ENCODE measurements around the gene ITPR3.

ITPR3 gene

GRCh38 chr6:33693186-33694105 is 72.3 kb downstream of the ITPR3 start:
- H4K8ac ChIP-seq (ENCODE audit: low read depth, low read length): no peak overlapping the region
- no peak overlapping the region for H4K91ac ChIP-seq (ENCODE audit: low read depth, low read length)
- no peaks in the 10 kb centered on the region for H3K79me2 ChIP-seq (ENCODE audit: control insufficient read depth, insufficient read depth, low read length, poor library complexity)
- no CpG with 5 or more reads among the region's 28 CpGs for WGBS (ENCODE audit: extremely low coverage, insufficient coverage, insufficient read length)
- H2BK5ac ChIP-seq (ENCODE audit: low read depth, low read length, poor library complexity): no peak overlapping the region
- no peak for DNase-seq
- H3K79me1 ChIP-seq (ENCODE audit: low read length): no peaks in the 10 kb centered on the region
- H3K9ac ChIP-seq (ENCODE audit: low read length): no peak overlapping the region
- no peak overlapping the region for H2AFZ ChIP-seq (ENCODE audit: insufficient read depth, low read length, poor library complexity)
- no peak overlapping the region for H2AK5ac ChIP-seq (ENCODE audit: low read length)
- H4K12ac ChIP-seq (ENCODE audit: low read depth, low read length): no peak overlapping the region
- H3K36me3 ChIP-seq (ENCODE audit: control insufficient read depth in 1 of 2, insufficient read depth in 2 of 2, low read length in 2 of 2): peaks cover 47 to 48% of the 10 kb centered on the region in 2 experiments
- no peak overlapping the region for H3K18ac ChIP-seq (ENCODE audit: low read length)
- no peak overlapping the region for H2BK12ac ChIP-seq (ENCODE audit: low read length)
- no peak overlapping the region for H3K4me3 ChIP-seq (ENCODE audit: low read depth, low read length)
- no peak overlapping the region for H3K23ac ChIP-seq (ENCODE audit: low read length)
- no peak overlapping the region for H3K4me2 ChIP-seq (ENCODE audit: low read length)
- no peak overlapping the region for H3K27ac ChIP-seq (ENCODE audit: low read depth, low read length)
- no peaks in the 10 kb centered on the region for H3K27me3 ChIP-seq (ENCODE audit: insufficient read depth, low read length)
- H3K14ac ChIP-seq (ENCODE audit: low read length): no peak overlapping the region
- H3K4ac ChIP-seq (ENCODE audit: low read depth, low read length): no peak overlapping the region
- peaks cover 5 to 11% of the 10 kb centered on the region in 2 experiments for H3K4me1 ChIP-seq (ENCODE audit: control insufficient read depth in 1 of 2, insufficient read depth in 2 of 2, low read length in 2 of 2)
- peaks cover 4% of the 10 kb centered on the region for H3K9me3 ChIP-seq (ENCODE audit: insufficient read depth, low read depth, low read length)
- H2BK120ac ChIP-seq (ENCODE audit: insufficient read depth, low read length, poor library complexity): no peak overlapping the region

GRCh38 chr6:33694401-33694931 is 73.3 kb downstream of the ITPR3 start:
- Histone ChIP-seq H3K9ac (ENCODE audit: low read length) (no peak overlapping the region), H3K4me2 (ENCODE audit: low read length) (no peak overlapping the region), H3K4ac (ENCODE audit: low read depth, low read length) (no peak overlapping the region), H4K12ac (ENCODE audit: low read depth, low read length) (no peak overlapping the region), H3K14ac (ENCODE audit: low read length) (no peak overlapping the region), H3K23ac (ENCODE audit: low read length) (no peak overlapping the region), H3K4me3 (ENCODE audit: low read depth, low read length) (no peak overlapping the region), H3K9me3 (ENCODE audit: insufficient read depth, low read depth, low read length) (peaks cover 4% of the 10 kb centered on the region), H2BK12ac (ENCODE audit: low read length) (no peak overlapping the region), H2BK5ac (ENCODE audit: low read depth, low read length, poor library complexity) (no peak overlapping the region), H3K4me1 (ENCODE audit: control insufficient read depth in 1 of 2, insufficient read depth in 2 of 2, low read length in 2 of 2) (peaks cover 5 to 11% of the 10 kb centered on the region in 2 experiments), H3K18ac (ENCODE audit: low read length) (no peak overlapping the region), H2AK5ac (ENCODE audit: low read length) (no peak overlapping the region), H3K79me1 (ENCODE audit: low read length) (no peaks in the 10 kb centered on the region), H3K36me3 (ENCODE audit: control insufficient read depth in 1 of 2, insufficient read depth in 2 of 2, low read length in 2 of 2) (peaks cover 47 to 49% of the 10 kb centered on the region in 2 experiments), H3K27ac (ENCODE audit: low read depth, low read length) (no peak overlapping the region), H3K79me2 (ENCODE audit: control insufficient read depth, insufficient read depth, low read length, poor library complexity) (no peaks in the 10 kb centered on the region), H2AFZ (ENCODE audit: insufficient read depth, low read length, poor library complexity) (no peak overlapping the region), H4K91ac (ENCODE audit: low read depth, low read length) (no peak overlapping the region), H2BK120ac (ENCODE audit: insufficient read depth, low read length, poor library complexity) (no peak overlapping the region), H3K27me3 (ENCODE audit: insufficient read depth, low read length) (no peaks in the 10 kb centered on the region), H4K8ac (ENCODE audit: low read depth, low read length) (no peak overlapping the region)
- DNase-seq: no peak
- WGBS (ENCODE audit: extremely low coverage, insufficient coverage, insufficient read length): no CpG with 5 or more reads among the region's 19 CpGs

GRCh38 chr6:33694977-33695376 is 73.9 kb downstream of the ITPR3 start:
- Histone ChIP-seq H3K9me3 (ENCODE audit: insufficient read depth, low read depth, low read length) (peaks cover 4% of the 10 kb centered on the region), H3K27ac (ENCODE audit: low read depth, low read length) (no peak overlapping the region), H4K8ac (ENCODE audit: low read depth, low read length) (no peak overlapping the region), H3K4me1 (ENCODE audit: control insufficient read depth in 1 of 2, insufficient read depth in 2 of 2, low read length in 2 of 2) (peaks cover 5 to 11% of the 10 kb centered on the region in 2 experiments), H3K9ac (ENCODE audit: low read length) (no peak overlapping the region), H3K79me1 (ENCODE audit: low read length) (no peaks in the 10 kb centered on the region), H3K79me2 (ENCODE audit: control insufficient read depth, insufficient read depth, low read length, poor library complexity) (no peaks in the 10 kb centered on the region), H3K18ac (ENCODE audit: low read length) (no peak overlapping the region), H2BK5ac (ENCODE audit: low read depth, low read length, poor library complexity) (no peak overlapping the region), H3K4ac (ENCODE audit: low read depth, low read length) (no peak overlapping the region), H3K4me2 (ENCODE audit: low read length) (no peak overlapping the region), H3K4me3 (ENCODE audit: low read depth, low read length) (no peak overlapping the region), H2BK120ac (ENCODE audit: insufficient read depth, low read length, poor library complexity) (no peak overlapping the region), H2AK5ac (ENCODE audit: low read length) (no peak overlapping the region), H3K36me3 (ENCODE audit: control insufficient read depth in 1 of 2, insufficient read depth in 2 of 2, low read length in 2 of 2) (peaks cover 45 to 47% of the 10 kb centered on the region in 2 experiments), H3K14ac (ENCODE audit: low read length) (no peak overlapping the region), H3K27me3 (ENCODE audit: insufficient read depth, low read length) (no peaks in the 10 kb centered on the region), H2BK12ac (ENCODE audit: low read length) (no peak overlapping the region), H4K12ac (ENCODE audit: low read depth, low read length) (no peak overlapping the region), H4K91ac (ENCODE audit: low read depth, low read length) (no peak overlapping the region), H3K23ac (ENCODE audit: low read length) (no peak overlapping the region), H2AFZ (ENCODE audit: insufficient read depth, low read length, poor library complexity) (no peak overlapping the region)
- no CpG with 5 or more reads among the region's 5 CpGs for WGBS (ENCODE audit: extremely low coverage, insufficient coverage, insufficient read length)
- no peak for DNase-seq

- Histone ChIP-seq H3K4me1 (ENCODE audit: control insufficient read depth in 1 of 2, insufficient read depth in 2 of 2, low read length in 2 of 2) (peaks cover 5 to 11% of the 10 kb centered on the region in 2 experiments), H3K79me2 (ENCODE audit: control insufficient read depth, insufficient read depth, low read length, poor library complexity) (no peaks in the 10 kb centered on the region), H4K91ac (ENCODE audit: low read depth, low read length) (no peak overlapping the region), H3K9me3 (ENCODE audit: insufficient read depth, low read depth, low read length) (peaks cover 4% of the 10 kb centered on the region), H3K4me2 (ENCODE audit: low read length) (no peak overlapping the region), H2AK5ac (ENCODE audit: low read length) (no peak overlapping the region), H2AFZ (ENCODE audit: insufficient read depth, low read length, poor library complexity) (no peak overlapping the region), H2BK120ac (ENCODE audit: insufficient read depth, low read length, poor library complexity) (no peak overlapping the region), H2BK12ac (ENCODE audit: low read length) (no peak overlapping the region), H3K79me1 (ENCODE audit: low read length) (no peaks in the 10 kb centered on the region), H3K27me3 (ENCODE audit: insufficient read depth, low read length) (no peaks in the 10 kb centered on the region), H3K36me3 (ENCODE audit: control insufficient read depth in 1 of 2, insufficient read depth in 2 of 2, low read length in 2 of 2) (peaks cover 45 to 49% of the 10 kb centered on the region in 2 experiments), H3K9ac (ENCODE audit: low read length) (no peak overlapping the region), H3K27ac (ENCODE audit: low read depth, low read length) (no peak overlapping the region), H3K14ac (ENCODE audit: low read length) (no peak overlapping the region), H2BK5ac (ENCODE audit: low read depth, low read length, poor library complexity) (no peak overlapping the region), H3K4ac (ENCODE audit: low read depth, low read length) (no peak overlapping the region), H3K4me3 (ENCODE audit: low read depth, low read length) (no peak overlapping the region), H4K12ac (ENCODE audit: low read depth, low read length) (no peak overlapping the region), H3K18ac (ENCODE audit: low read length) (no peak overlapping the region), H3K23ac (ENCODE audit: low read length) (no peak overlapping the region), H4K8ac (ENCODE audit: low read depth, low read length) (no peak overlapping the region)
- no peak for DNase-seq
- no CpG with 5 or more reads among the region's 16 CpGs for WGBS (ENCODE audit: extremely low coverage, insufficient coverage, insufficient read length)
Observed at GRCh38 chr6:33695451-33695887, 74.3 kb downstream of the ITPR3 start.

Data from trophoblast cell (in vitro differentiated cells and primary cell).